WTC11 (cell line): ENCODE results near the gene PDK3. TPM values are rescaled to one million over a fixed set of nuclear protein-coding genes. Genes with fewer than 3 reads are reported as not detected.

Experiments used
- ATAC-seq: fragments of 200-7000 bp; cut with Tn5 transposase; 2 replicates; pipeline ENCODE4 v1.10.0; 2021; ENCODE audit warnings: mild to moderate bottlenecking, moderate library complexity
- CTCF ChIA-PET: fragments of 300-600 bp; sonication (Branson Sonifier 250); formaldehyde crosslinking; loops from one replicate; lab custom pipeline; 2021; ENCODE audit warnings: antibody characterized with exemption; lab: Charles Lee
- POLR2A ChIA-PET: fragments of 350-600 bp; sonication (Branson Sonifier 250); formaldehyde crosslinking; loops from one replicate; lab custom pipeline; 2021; ENCODE audit warnings: antibody characterized with exemption; lab: Charles Lee
- DNase-seq: peaks from one replicate; pipeline ENCODE4 v3.0.0; 2021; ENCODE audit warnings: low spot score
- H3K27ac Mint-ChIP-seq: 2 replicates; pipeline ENCODE4 v1.8.0; 2021; ENCODE audit warnings: mixed read lengths
- H3K27me3 Mint-ChIP-seq: 2 replicates; pipeline ENCODE4 v1.8.0; 2021; ENCODE audit warnings: low read depth, mild to moderate bottlenecking, moderate library complexity, mixed read lengths
- H3K36me3 Mint-ChIP-seq: 2 replicates; pipeline ENCODE4 v1.8.0; 2021; ENCODE audit warnings: mixed read lengths
- H3K4me1 Mint-ChIP-seq: 2 replicates; pipeline ENCODE4 v1.8.0; 2022; ENCODE audit warnings: mixed read lengths
- H3K4me3 Mint-ChIP-seq: 2 replicates; pipeline ENCODE4 v1.8.0; 2021; ENCODE audit warnings: mild to moderate bottlenecking, moderate library complexity, mixed read lengths
- H3K9me3 Mint-ChIP-seq: 2 replicates; pipeline ENCODE4 v1.8.0; 2021; ENCODE audit warnings: mixed read lengths
- CBFB ChIP-seq: sonication (generic); formaldehyde crosslinking; IDR thresholded peaks from 2 replicates; pipeline ENCODE4 v1.8.1; 2022; ENCODE audit warnings: mild to moderate bottlenecking, low read depth, missing genetic modification reagents
- ESRRA ChIP-seq: sonication (generic); formaldehyde crosslinking; IDR thresholded peaks from 2 replicates; pipeline ENCODE4 v1.8.1; 2022; ENCODE audit warnings: mild to moderate bottlenecking, missing genetic modification reagents, borderline replicate concordance
- FOXJ3 ChIP-seq: sonication (generic); formaldehyde crosslinking; IDR thresholded peaks from 2 replicates; pipeline ENCODE4 v1.9.0; 2021; ENCODE audit warnings: missing genetic modification reagents, mild to moderate bottlenecking, borderline replicate concordance
- NR1H2 ChIP-seq: sonication (generic); formaldehyde crosslinking; IDR thresholded peaks from 2 replicates; pipeline ENCODE4 v1.9.0; 2021; ENCODE audit warnings: mild to moderate bottlenecking, moderate library complexity, missing genetic modification reagents
- total RNA-seq: library from RNA; stranded (reverse); gene quantifications from 3 replicates; pipeline ENCODE4 v1.2.3, GENCODE V29; 2021
- TF ChIP-seq, protein P1 (sequence below): fragments of 250-450 bp; sonication (Bioruptor Pico); IDR thresholded peaks from 2 replicates; pipeline ENCODE4 v1.8.0; 2021; ENCODE audit warnings: mild to moderate bottlenecking
- TF ChIP-seq, protein P2 (sequence below): sonication (generic); formaldehyde crosslinking; IDR thresholded peaks from 2 replicates; pipeline ENCODE4 v1.8.1; 2023; ENCODE audit warnings: mild to moderate bottlenecking, missing genetic modification reagents, moderate library complexity
- TF ChIP-seq, protein P3 (sequence below): fragments of 250-450 bp; sonication (Bioruptor Pico); IDR thresholded peaks from 2 replicates; pipeline ENCODE4 v1.9.0; 2021; ENCODE audit warnings: mild to moderate bottlenecking
- TF ChIP-seq, protein P4 (sequence below): sonication (generic); formaldehyde crosslinking; IDR thresholded peaks from 2 replicates; pipeline ENCODE4 v1.8.0; 2022; ENCODE audit warnings: mild to moderate bottlenecking, missing genetic modification reagents
- TF ChIP-seq, protein P5 (sequence below): fragments of 250-450 bp; sonication (Bioruptor Pico); IDR thresholded peaks from 2 replicates; pipeline ENCODE4 v2.1.2; 2022; ENCODE audit warnings: mild to moderate bottlenecking, moderate library complexity
- TF ChIP-seq, protein P6 (sequence below): sonication (generic); formaldehyde crosslinking; IDR thresholded peaks from 2 replicates; pipeline ENCODE4 v1.8.0; 2022; ENCODE audit warnings: missing genetic modification reagents
- TF ChIP-seq, protein P7 (sequence below): sonication (generic); formaldehyde crosslinking; IDR thresholded peaks from 2 replicates; pipeline ENCODE4 v1.8.1; 2022; ENCODE audit warnings: low read depth, mild to moderate bottlenecking, moderate library complexity, missing genetic modification reagents, borderline replicate concordance
- TF ChIP-seq, protein P8 (sequence below): sonication (generic); formaldehyde crosslinking; IDR thresholded peaks from 2 replicates; pipeline ENCODE4 v1.8.1; 2023; ENCODE audit warnings: mild to moderate bottlenecking, missing genetic modification reagents

Gene PDK3
- total RNA-seq, 1 experiment from 2014 or later: 34.4 TPM

DNA sequence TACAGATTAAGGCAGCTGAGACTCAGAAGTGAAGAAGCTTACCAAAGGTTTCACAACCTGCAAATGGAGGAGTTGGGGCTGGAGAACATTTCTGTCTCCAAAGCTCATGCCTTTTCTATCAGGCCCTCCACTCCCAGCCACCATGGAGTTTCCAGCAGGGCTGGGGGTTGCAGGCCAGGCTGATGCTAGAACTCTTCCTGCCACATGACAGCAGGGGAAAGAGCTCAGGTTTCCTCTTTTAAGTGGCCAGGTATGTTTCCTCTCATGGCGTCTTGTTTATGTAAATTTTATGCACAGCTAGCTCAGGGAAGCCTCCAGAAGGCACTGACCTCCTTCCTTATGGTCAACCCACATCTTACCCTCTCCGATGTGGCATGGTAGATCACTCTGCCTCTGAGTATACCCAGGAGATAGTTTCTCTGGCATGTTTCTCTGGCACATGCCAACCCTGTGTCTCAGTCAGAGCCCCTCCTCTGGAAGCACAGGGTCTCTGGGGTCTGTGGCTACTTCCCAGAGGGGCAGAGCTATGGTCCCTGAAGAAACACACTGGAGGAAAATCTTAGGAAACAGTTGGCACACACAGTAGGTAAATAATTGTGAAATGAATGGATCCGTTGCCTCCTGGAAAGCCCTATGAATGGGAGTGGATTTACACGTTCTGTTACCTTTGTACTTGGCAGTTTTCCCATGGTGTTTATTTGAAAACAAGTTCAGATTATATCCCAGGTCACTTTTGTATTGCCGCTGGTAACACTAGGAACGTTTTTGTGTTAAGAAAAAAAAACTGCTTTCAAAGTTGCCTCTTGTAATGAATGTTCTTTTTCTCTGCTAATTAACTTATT, 28.9 kb downstream of the PDK3 start:
- DNase-seq: no peak
- H3K9me3 Mint-ChIP-seq: no peaks in the 10 kb centered on the region
- TF ChIP-seq ESRRA (CRISPR knock-in tag): no peak
- TF ChIP-seq, protein P1, sequence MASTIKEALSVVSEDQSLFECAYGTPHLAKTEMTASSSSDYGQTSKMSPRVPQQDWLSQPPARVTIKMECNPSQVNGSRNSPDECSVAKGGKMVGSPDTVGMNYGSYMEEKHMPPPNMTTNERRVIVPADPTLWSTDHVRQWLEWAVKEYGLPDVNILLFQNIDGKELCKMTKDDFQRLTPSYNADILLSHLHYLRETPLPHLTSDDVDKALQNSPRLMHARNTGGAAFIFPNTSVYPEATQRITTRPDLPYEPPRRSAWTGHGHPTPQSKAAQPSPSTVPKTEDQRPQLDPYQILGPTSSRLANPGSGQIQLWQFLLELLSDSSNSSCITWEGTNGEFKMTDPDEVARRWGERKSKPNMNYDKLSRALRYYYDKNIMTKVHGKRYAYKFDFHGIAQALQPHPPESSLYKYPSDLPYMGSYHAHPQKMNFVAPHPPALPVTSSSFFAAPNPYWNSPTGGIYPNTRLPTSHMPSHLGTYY (CRISPR knock-in tag): no peak
- TF ChIP-seq, protein P2, sequence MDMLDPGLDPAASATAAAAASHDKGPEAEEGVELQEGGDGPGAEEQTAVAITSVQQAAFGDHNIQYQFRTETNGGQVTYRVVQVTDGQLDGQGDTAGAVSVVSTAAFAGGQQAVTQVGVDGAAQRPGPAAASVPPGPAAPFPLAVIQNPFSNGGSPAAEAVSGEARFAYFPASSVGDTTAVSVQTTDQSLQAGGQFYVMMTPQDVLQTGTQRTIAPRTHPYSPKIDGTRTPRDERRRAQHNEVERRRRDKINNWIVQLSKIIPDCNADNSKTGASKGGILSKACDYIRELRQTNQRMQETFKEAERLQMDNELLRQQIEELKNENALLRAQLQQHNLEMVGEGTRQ (CRISPR knock-in tag): peak; percentile 51; the same call in 1 of the 2 replicates
- H3K4me3 Mint-ChIP-seq: no peak overlapping the region
- no peaks in the 10 kb centered on the region for H3K27me3 Mint-ChIP-seq
- ChIA-PET POLR2A (interaction anchor here (0.5 to 0.7 kb wide), 3 partner anchors 95 to 251 kb away, joined by 3 read pairs; no protein-coding TSS in a partner anchor), CTCF (interaction anchor here (0.6 to 1.1 kb wide), 5 partner anchors 23 to 232 kb away, joined by 3 to 4 read pairs (median 3); no protein-coding TSS in a partner anchor)
- ATAC-seq: peak; percentile 79
- peaks cover 6% of the 10 kb centered on the region; the same call in 1 of the 2 replicates for H3K36me3 Mint-ChIP-seq
- peak overlapping the region; percentile 81 for H3K27ac Mint-ChIP-seq
- peaks cover 66% of the 10 kb centered on the region for H3K4me1 Mint-ChIP-seq

DNA sequence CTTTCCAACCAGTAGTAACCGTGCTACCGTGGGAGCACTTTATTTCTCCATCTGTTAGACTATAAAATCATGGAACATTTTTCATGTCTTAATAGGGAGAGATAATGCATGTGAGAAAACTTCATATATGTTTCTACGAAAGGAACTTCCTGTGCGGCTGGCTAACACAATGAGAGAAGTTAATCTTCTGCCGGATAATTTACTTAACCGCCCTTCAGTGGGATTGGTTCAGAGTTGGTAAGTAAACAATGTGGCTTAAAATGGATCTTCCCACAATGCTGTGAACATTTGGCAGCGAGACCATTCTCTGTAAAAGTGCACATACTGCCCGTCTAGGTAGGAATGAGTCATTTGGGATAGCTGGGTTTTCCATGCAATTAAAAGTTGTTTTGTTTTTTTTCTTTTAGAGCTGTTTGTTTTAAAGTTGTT, 29.6 kb downstream of the PDK3 start:
- ChIA-PET CTCF (interaction anchor here (1.2 to 1.3 kb wide), 2 partner anchors 99 to 123 kb away, joined by 4 to 5 read pairs; no protein-coding TSS in a partner anchor), POLR2A (interaction anchor here (0.5 kb wide), 1 partner anchor 96 kb away, joined by 3 read pairs; no protein-coding TSS in a partner anchor)
- ATAC-seq: no peak
- peaks cover 10% of the 10 kb centered on the region for H3K36me3 Mint-ChIP-seq
- H3K9me3 Mint-ChIP-seq: no peaks in the 10 kb centered on the region
- H3K27me3 Mint-ChIP-seq: no peaks in the 10 kb centered on the region
- peak overlapping the region; percentile 60; the same call in 1 of the 2 replicates for H3K27ac Mint-ChIP-seq
- peaks cover 66% of the 10 kb centered on the region for H3K4me1 Mint-ChIP-seq
- no peak for DNase-seq
- no peak overlapping the region for H3K4me3 Mint-ChIP-seq
- TF ChIP-seq, protein P1 (CRISPR knock-in tag): no peak
- TF ChIP-seq, protein P3, sequence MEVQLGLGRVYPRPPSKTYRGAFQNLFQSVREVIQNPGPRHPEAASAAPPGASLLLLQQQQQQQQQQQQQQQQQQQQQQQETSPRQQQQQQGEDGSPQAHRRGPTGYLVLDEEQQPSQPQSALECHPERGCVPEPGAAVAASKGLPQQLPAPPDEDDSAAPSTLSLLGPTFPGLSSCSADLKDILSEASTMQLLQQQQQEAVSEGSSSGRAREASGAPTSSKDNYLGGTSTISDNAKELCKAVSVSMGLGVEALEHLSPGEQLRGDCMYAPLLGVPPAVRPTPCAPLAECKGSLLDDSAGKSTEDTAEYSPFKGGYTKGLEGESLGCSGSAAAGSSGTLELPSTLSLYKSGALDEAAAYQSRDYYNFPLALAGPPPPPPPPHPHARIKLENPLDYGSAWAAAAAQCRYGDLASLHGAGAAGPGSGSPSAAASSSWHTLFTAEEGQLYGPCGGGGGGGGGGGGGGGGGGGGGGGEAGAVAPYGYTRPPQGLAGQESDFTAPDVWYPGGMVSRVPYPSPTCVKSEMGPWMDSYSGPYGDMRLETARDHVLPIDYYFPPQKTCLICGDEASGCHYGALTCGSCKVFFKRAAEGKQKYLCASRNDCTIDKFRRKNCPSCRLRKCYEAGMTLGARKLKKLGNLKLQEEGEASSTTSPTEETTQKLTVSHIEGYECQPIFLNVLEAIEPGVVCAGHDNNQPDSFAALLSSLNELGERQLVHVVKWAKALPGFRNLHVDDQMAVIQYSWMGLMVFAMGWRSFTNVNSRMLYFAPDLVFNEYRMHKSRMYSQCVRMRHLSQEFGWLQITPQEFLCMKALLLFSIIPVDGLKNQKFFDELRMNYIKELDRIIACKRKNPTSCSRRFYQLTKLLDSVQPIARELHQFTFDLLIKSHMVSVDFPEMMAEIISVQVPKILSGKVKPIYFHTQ (CRISPR knock-in tag): no peak
- TF ChIP-seq, protein P4, sequence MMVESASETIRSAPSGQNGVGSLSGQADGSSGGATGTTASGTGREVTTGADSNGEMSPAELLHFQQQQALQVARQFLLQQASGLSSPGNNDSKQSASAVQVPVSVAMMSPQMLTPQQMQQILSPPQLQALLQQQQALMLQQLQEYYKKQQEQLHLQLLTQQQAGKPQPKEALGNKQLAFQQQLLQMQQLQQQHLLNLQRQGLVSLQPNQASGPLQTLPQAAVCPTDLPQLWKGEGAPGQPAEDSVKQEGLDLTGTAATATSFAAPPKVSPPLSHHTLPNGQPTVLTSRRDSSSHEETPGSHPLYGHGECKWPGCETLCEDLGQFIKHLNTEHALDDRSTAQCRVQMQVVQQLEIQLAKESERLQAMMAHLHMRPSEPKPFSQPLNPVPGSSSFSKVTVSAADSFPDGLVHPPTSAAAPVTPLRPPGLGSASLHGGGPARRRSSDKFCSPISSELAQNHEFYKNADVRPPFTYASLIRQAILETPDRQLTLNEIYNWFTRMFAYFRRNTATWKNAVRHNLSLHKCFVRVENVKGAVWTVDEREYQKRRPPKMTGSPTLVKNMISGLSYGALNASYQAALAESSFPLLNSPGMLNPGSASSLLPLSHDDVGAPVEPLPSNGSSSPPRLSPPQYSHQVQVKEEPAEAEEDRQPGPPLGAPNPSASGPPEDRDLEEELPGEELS (CRISPR knock-in tag): no peak
- no peak for TF ChIP-seq FOXJ3 (CRISPR knock-in tag)
- TF ChIP-seq, protein P5, sequence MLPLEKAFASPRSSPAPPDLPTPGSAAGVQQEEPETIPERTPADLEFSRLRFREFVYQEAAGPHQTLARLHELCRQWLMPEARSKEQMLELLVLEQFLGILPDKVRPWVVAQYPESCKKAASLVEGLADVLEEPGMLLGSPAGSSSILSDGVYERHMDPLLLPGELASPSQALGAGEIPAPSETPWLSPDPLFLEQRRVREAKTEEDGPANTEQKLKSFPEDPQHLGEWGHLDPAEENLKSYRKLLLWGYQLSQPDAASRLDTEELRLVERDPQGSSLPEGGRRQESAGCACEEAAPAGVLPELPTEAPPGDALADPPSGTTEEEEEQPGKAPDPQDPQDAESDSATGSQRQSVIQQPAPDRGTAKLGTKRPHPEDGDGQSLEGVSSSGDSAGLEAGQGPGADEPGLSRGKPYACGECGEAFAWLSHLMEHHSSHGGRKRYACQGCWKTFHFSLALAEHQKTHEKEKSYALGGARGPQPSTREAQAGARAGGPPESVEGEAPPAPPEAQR (CRISPR knock-in tag): no peak
- TF ChIP-seq CBFB (CRISPR knock-in tag): no peak
- TF ChIP-seq, protein P6, sequence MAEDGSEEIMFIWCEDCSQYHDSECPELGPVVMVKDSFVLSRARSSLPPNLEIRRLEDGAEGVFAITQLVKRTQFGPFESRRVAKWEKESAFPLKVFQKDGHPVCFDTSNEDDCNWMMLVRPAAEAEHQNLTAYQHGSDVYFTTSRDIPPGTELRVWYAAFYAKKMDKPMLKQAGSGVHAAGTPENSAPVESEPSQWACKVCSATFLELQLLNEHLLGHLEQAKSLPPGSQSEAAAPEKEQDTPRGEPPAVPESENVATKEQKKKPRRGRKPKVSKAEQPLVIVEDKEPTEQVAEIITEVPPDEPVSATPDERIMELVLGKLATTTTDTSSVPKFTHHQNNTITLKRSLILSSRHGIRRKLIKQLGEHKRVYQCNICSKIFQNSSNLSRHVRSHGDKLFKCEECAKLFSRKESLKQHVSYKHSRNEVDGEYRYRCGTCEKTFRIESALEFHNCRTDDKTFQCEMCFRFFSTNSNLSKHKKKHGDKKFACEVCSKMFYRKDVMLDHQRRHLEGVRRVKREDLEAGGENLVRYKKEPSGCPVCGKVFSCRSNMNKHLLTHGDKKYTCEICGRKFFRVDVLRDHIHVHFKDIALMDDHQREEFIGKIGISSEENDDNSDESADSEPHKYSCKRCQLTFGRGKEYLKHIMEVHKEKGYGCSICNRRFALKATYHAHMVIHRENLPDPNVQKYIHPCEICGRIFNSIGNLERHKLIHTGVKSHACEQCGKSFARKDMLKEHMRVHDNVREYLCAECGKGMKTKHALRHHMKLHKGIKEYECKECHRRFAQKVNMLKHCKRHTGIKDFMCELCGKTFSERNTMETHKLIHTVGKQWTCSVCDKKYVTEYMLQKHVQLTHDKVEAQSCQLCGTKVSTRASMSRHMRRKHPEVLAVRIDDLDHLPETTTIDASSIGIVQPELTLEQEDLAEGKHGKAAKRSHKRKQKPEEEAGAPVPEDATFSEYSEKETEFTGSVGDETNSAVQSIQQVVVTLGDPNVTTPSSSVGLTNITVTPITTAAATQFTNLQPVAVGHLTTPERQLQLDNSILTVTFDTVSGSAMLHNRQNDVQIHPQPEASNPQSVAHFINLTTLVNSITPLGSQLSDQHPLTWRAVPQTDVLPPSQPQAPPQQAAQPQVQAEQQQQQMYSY (CRISPR knock-in tag): no peak
- TF ChIP-seq, protein P7, sequence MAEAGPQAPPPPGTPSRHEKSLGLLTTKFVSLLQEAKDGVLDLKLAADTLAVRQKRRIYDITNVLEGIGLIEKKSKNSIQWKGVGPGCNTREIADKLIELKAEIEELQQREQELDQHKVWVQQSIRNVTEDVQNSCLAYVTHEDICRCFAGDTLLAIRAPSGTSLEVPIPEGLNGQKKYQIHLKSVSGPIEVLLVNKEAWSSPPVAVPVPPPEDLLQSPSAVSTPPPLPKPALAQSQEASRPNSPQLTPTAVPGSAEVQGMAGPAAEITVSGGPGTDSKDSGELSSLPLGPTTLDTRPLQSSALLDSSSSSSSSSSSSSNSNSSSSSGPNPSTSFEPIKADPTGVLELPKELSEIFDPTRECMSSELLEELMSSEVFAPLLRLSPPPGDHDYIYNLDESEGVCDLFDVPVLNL (CRISPR knock-in tag): no peak
- TF ChIP-seq, protein P8, sequence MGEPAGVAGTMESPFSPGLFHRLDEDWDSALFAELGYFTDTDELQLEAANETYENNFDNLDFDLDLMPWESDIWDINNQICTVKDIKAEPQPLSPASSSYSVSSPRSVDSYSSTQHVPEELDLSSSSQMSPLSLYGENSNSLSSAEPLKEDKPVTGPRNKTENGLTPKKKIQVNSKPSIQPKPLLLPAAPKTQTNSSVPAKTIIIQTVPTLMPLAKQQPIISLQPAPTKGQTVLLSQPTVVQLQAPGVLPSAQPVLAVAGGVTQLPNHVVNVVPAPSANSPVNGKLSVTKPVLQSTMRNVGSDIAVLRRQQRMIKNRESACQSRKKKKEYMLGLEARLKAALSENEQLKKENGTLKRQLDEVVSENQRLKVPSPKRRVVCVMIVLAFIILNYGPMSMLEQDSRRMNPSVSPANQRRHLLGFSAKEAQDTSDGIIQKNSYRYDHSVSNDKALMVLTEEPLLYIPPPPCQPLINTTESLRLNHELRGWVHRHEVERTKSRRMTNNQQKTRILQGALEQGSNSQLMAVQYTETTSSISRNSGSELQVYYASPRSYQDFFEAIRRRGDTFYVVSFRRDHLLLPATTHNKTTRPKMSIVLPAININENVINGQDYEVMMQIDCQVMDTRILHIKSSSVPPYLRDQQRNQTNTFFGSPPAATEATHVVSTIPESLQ (CRISPR knock-in tag): no peak
- no peak for TF ChIP-seq NR1H2 (CRISPR knock-in tag)
